Measurements from ENCODE around the gene COPZ1.
"Not testable (repeated sequence)": the region's sequence is repeated elsewhere in the genome, so short reads cannot be mapped to it uniquely, and the experiment has no call there.

COPZ1 gene, protein sequence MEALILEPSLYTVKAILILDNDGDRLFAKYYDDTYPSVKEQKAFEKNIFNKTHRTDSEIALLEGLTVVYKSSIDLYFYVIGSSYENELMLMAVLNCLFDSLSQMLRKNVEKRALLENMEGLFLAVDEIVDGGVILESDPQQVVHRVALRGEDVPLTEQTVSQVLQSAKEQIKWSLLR

DNA sequence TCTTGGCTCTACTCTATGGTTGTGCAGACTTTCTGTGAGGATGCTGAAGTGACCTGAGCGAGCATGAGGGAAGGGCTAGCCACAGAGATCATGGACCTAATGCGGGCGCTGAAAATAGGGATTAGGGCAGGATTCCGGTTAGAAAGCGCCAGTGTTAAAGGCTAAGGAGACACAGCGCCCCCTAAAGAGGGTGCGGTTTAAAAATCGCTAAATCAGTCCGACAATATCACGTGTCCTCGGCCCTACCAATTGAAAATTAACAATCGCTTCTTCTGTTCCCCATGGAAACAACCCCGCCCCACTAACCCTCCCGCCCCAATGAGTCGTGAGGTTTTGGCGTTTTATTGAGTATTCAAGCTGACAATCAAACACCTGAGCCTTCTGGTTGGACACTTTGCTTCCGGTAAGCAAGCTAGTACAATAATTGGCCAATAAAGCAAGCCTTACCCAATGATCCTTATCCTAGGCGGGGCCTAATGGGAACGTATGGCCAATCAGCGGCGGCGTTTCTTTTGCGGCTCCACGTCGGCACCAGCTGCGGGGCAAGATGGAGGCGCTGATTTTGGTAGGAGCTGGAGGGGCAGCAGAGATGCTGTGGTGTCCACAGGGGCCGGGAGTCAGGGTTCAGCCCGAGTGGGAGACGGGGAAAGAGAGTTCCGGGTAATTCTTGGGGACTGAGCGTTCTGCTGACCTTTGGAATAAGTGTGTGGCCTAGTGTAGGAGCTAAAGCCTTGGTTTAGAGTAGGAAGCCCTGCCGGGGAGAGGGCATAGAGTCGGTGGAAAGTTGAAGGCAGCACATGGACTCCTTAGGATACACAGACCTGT is at the start of gene COPZ1:
COPZ1 (plus strand) TSS at position 515 of the 825 bp plus-strand sequence; CDS start at position 548, 33 bp downstream.
- peak; percentile 99 for DNase-seq

DNA sequence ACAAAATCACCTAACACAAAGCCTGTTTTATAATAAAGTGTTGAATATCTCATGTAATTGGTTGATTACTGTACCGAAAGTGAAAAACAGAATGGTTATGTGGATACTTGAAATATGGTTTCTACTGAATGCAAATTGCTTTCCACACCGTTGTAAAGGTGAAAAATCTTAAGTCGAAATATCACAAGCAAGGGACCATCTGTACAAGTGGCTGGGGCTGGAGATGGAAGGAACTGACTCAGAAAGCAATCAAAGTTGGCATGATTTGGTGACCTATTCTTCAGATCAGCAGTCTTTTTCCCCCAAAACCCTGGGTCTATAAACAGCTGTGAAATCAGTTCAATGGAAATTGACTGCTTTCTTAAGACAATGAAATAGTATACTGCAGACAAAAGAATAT is 48.6 kb upstream of the COPZ1 start:
- no peak for DNase-seq

DNA sequence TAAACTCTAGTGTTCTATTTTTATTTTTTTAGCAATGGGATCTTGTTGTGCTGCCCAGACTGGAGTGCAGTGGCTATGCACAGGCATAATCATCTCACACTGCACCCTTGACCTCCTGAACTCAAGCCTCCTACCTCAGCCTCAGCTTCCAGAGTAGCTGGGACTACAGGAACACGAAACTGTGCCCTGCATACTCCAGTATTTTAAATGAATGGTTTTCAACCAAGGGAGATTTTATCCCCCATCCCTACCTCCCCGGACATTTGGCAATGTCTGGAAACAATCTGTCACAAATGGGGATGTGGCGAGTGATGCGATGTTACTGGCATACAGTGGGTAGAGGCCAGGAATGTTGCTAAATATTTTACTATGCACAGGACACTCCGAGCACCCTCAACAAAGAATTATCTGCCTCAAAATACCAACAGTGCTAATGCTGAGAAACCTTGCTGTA is 47.1 kb upstream of the COPZ1 start:
- no peak for DNase-seq

DNA sequence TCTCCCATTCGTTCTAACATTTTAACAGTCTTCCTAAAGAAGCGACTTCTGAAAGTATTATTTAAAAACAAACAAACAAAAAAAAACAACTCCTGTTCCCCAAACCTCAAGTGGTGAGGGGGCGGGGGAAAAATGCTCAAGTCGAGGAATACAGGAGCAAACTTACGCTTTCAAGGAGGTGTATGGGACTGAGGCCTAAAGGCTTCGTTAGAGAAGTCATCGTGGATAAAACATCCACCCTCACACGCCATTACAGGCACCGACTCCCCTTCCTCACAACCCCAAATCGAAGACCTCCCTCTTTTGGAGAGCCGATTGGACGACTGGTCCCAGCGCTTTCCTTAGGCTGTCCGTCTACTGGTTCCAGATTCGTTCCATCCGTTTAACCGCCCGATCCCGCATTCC is 45.7 kb upstream of the COPZ1 start:
- no peak for DNase-seq

DNA sequence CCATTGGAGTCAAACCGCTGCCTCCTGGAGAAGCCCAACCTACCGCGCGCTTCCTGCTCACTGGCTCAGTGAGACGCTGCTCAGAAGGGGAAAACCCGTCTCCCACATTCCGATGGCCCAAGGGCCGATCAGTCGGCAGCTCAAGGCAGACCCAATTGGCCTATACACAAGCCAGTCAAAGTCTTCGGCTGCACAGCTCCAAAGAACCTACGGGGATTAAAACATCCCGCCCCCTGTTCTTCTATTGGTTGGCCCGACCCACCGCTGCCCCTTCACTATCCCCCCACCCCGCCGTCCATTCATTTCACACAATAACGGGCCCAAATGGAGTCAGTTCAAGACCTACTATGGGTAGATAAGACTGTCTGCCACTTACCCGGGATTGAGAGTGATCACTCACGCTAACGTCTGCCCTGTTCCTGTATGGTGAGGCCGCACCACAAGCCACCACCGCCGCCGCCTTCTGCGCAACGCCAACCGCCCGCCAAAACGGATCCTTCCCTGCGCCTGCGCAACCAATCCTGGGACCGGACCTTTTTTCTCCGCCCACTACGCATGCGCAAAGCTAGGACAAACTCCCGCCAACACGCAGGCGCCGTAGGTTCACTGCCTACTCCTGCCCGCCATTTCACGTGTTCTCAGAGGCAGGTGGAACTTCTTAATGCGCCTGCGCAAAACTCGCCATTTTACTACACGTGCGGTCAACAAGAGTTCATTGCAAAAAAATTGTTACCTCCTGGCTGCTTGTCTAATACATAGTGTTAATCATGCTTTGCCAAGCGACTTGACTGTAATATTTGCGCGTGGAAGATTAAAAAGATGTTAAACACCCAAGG is 45.1 kb upstream of the COPZ1 start, which contains the start of gene CBX5:
CBX5 (minus strand) TSS at position 491 of the 836 bp plus-strand sequence. CDS start 22,472 bp downstream, outside the sequence.
- DNase-seq, result peak; percentile 100

DNA sequence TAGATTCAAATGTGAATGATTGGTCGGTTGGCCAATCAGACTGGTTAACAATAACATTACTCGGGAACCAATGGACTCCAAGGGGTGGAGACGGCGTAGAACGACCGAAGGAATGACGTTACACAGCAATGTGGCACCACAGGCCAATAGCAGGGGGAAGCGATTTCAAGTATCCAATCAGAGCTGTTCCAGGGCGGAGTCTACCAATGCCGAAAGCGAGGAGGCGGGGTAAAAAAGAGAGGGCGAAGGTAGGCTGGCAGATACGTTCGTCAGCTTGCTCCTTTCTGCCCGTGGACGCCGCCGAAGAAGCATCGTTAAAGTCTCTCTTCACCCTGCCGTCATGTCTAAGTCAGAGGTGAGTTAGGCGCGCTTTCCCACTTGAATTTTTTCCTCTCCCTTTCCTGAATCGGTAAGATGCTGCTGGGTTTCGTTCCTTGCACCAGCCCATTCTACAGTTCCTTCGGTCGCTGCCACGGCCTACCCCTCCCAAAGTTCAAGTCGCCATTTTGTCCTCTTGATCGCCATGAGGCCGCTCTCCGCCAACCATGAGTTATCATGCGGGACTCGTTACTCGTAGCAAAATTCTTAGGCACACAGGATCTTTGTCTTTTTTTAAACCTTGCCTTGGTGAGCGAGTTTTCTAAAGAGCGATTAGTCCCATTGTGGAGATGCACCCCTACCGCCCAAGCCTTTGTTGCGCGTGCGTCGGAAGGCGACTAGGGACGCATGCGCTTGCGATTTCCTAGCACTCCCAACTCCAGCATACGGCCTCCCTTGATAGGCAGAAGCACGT is 44.3 kb upstream of the COPZ1 start, which contains the start of gene HNRNPA1:
HNRNPA1 (plus strand) TSS at position 259 of the 793 bp plus-strand sequence; CDS start at position 341, 82 bp downstream.
- peak; percentile 100 for DNase-seq

DNA sequence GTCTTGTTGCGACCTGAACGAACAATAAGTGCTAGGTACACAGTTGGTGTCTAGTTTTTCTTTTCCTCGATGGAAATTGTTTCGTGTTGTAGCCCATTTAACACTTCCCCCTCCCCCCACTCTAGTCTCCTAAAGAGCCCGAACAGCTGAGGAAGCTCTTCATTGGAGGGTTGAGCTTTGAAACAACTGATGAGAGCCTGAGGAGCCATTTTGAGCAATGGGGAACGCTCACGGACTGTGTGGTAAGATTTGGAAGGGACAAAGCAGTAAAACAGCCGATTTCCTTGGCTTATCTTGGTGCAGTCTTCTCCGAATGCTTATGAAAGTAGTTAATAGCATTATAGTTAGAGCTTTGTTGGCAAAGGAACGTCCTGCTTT is 43.7 kb upstream of the COPZ1 start:
- DNase-seq, result not testable (repeated sequence)

DNA sequence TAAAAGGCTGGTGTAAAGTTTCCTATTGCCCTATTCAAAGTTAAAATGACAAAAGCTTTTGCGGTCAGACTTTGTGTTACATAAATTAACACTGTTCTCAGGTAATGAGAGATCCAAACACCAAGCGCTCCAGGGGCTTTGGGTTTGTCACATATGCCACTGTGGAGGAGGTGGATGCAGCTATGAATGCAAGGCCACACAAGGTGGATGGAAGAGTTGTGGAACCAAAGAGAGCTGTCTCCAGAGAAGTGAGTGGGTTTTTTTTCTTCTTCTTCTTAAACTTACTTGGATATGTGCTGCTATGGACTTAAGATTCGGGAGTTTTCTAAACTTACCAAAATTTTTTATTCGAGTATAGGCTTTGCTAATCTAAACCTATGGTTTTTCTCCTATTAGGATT is 43.2 kb upstream of the COPZ1 start:
- not testable (repeated sequence) for DNase-seq

DNA sequence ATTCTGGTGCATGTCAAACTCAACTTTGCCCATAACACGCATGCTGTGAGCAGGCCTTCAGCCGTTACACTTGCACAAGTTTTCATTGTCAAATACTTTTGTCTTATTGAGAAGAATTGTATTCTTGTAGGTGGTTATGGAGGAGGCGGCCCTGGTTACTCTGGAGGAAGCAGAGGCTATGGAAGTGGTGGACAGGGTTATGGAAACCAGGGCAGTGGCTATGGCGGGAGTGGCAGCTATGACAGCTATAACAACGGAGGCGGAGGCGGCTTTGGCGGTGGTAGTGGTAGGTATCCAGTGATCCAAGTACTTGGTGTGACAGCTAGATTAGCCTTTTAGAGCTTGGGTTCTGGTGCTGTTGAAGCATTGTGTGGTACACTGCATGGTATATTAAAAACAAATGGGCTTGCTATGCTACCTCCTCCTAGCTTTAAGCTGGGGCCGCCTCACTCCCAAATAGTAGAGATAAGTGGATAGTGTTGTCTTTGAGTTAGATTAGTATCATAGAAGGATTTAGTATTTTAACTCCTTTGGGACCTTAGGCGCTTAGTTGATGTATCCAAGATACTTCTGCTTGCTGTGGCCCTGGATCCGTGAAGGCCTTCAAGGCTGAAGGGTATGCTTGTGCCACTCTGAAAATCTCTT is 41.9 kb upstream of the COPZ1 start:
- DNase-seq, result no peak

DNA sequence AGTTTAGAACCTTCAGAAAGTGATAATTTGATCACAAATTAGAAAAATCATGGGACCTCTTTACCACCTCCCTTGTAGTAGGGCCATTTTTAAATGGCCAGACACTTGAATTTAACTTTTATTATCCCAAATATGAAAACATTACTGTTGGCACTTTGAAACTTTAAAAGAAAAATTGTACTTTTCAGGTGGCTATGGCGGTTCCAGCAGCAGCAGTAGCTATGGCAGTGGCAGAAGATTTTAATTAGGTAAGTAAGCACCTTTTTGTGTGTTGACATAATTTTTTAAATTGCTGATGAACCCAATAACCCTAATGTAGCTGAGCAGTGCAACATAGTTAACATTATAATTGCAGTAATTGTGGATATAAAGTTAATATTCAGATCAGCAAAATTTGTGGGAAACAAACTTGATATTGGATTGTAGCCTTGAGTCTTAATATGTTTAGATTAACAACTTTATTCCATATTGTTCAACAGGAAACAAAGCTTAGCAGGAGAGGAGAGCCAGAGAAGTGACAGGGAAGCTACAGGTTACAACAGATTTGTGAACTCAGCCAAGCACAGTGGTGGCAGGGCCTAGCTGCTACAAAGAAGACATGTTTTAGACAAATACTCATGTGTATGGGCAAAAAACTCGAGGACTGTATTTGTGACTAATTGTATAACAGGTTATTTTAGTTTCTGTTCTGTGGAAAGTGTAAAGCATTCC is 40.7 kb upstream of the COPZ1 start:
- not testable (repeated sequence) for DNase-seq

DNA sequence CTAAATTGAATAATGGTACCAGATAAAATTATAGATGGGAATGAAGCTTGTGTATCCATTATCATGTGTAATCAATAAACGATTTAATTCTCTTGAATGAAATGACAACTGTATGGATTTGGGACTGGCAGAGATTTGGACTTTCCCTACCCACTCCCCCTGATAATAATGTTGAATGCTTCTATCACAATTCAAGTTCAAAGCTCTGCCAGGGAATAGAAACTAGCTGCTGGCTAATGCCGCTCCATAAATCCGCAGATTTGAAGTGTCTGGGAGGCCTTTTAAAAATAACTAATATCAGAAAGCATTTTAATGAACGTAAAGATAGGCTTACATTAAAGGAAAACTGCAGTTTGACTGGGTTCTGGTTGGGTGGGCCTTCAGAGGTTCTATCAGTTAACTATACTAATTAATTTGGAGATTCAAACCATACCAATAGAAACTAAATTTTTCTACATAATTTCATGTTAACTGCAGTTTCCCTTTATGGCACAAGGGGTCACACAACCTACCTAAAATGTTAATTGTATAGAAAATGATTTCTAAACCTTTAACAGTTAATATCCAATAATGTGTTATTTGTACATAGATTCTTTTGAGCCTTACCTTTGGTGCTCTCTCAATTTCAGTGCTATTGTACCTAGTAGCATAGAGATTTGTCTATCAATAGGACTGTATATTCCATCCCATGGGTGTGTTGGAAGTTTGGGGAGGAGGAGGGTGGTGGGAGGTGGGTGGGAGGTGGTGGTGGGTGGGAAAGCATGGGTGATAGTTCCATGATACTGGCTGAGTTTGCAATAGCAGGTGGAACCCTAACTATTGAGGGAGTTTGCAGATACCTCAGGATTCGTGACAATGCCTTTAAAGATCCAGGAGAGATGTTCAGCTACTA is 39.5 kb upstream of the COPZ1 start:
- no peak for DNase-seq

DNA sequence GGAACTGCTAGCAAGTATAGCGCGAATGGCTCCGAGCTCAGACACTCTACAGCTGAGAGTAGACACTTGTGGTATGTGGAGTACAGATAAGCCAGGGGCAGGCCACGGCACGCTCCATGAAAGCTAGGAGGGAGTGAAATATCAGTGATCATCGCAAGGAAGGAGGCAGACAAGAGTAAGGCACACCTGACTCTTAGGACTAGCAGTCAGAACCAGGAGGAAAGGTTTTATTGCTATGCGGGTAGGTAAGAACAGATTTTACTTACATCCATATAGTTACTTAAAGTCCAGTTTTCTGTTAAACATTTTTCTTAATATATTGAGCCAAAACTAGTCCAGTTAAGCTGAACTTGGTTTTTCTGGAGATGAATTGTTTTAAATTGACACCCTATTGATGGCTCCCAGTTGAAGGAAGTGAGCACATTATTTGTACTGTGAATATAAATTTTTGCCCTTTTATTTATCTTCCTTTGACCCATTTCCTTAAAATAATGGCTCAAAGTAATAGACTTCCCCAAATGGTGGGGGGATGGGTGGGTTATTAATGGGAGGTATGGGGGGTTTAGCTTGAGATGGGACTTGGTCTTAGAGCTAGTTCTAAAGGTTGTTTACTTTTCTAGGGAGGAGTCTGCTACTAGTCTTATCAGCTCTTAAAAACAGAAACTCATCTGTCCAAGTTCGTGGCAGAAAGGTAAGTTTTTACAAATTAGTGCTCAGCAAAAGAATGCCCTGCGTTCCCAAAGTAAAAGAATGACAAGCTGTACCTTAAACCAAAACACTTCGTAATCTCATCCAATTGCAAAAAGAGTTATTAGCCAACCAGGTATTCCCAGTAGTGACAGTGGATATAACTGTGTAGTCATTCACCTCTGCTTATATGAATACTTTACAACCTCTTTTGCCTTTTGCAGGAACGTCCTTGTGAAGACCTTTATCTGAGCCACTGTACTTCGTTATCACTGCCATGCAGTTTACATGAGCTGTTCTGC is 38.6 kb upstream of the COPZ1 start:
- no peak for DNase-seq

DNA sequence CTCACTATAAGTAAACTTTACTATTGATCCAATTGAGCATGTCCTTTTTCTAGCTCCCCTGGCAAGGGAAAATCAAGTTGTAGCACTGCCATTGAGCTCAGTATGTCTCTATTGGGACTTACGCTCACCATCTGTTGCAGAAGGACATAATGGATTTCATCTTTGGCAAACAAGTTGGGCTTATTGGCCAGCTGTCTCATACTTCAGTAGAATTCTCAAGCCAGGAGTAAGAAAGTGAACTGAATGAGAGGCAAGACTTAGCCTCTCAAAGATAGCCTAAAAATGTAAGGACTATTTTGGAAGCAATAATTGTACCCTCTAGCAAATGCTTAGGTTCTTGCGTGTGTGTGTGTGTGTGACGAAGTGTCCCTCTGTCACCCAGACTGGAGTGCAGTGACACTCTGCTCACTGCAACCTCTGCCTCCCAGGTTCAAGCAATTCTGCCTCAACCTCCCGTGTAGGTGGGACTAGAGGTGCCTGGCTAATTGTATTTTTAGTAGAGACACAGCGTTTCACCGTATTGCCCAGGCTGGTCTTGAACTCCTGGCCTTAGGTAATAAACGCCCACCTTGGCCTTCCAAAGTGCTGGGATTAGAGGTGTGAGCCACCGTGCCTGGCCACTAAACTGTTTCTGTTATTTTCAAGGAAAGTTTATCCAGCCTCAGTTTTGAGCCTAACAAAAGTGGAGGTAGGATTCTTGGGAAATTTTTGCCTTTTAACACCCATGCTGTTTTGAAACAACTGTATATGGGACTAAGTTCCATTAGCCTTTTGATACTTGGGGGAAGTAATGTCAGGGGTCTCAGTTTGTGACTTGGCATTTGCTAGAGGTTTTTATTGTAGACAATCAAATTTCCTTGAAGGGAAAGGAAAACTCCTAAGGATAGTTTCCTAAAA is 37.4 kb upstream of the COPZ1 start:
- no peak for DNase-seq

DNA sequence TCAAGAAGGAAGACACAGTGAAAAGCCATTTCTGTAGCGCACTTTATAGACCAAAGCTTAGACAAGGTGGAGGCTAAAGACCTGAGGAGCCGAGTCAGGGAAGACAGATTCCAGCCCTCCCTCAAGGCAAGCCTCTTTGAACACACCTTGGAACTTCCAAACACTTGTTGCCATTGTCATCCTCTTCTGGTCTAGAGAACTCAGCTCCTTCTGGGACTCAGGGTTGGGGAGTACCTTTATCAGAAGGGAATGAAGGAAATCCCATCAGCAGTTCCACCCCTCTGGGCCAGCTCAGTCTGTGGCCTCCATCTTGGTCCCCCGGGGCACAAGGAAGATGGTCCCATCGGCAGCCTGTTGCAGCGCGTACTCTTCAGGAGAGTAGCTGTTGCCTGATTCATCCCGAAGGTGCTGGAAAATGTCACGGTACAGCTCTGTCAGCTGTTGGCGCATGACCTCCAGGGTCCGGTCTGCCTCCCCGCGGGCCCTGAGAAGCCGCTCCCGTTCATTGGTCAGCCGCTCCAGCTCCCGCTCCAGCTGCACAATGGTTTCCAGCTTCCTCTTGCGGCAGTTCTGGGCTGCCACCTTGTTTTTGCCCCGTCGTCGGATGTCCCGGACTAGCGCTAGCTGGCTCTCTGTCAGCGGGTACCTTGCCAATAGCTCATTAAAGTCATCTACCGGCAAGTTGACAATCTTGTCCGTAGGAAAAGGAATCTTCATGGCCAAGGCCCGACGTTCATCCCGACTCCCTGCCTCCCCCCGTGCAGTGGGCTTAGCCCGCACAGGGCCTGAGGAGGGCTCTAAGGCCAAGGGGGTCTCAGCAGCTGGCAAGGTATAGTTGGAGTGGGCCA is 32.6 kb upstream of the COPZ1 start:
- no peak for DNase-seq

DNA sequence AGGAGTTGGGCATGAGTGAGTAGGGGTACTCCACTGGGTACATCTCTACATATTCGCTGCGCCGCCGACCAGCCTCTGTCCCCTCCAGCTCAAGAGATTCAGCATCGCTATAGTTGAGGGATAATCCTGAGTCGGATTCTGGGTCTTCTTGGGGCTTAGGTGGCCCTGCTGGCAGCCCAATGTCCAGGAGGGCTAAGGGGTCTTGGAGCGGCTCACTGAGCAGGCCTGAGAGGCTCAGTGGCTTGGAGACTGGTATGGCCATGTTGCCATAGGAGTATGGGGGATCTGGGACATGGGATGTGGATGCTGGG is 32.0 kb upstream of the COPZ1 start:
- no peak for DNase-seq

DNA sequence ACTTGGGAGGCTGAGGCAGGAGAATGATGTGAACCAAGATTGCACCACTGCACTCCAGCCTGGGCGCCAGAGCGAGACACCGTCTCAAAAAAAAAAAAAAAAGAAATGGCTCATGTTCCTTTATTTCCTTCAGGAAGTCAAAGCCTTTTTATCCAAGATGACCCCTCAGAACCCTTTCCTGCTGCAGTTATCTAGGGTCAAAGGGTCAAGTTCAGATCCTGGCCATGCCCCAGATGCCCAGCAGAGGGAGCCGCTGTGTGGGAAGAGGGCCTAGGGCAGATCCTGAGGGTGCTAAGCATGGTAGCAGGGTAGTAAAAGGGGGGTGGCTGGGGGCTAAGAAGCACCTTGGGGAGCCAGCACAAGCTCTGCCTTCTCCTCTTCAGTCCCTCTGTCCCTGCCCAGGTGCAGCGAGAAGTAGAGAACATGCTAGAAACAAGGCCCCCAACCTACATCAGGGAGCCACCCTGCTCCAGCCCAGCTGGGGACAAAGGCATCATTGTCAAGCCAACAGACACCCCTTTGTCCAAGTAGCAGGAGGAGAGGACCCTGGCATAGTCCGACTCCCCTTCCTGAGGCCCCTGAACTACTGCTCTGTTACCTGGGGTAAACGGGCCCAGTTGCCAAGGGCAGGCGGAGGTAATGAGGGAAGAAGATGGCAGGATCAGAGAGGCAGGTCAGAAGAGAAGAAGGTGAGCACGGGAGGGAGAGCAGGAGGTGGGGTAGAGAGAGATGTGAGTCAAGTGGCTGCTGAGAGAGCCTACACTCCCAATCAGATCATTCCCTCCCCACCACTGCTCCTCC is 30.6 kb upstream of the COPZ1 start:
- DNase-seq, result no peak
